Natural killer cell (primary cell): ENCODE data around the gene DPM2. TPM values are rescaled to one million over a fixed set of nuclear protein-coding genes. Genes with fewer than 3 reads are reported as not detected.

ENCODE experiments used
- ATAC-seq, 3 donors: fragments of 150-1000 bp in 2 of 3; fragments of 200-7000 bp in 1 of 3; cut with Tn5 transposase; 1 replicate in 1 of 3; 2 replicates in 2 of 3; pipeline ENCODE4 v1.10.0; 2021; ENCODE audit warnings: mild to moderate bottlenecking in 2 of 3, moderate library complexity in 2 of 3
- DNase-seq, 2 donors: peaks; one replicate each; pipeline versions ENCODE4 v3.0.0 to v3.0.0-alpha.2; 2013 to 2021; ENCODE audit warnings: mixed read lengths in 1 of 2
- H3K27ac ChIP-seq: one replicate; pipeline ENCODE4 v1.5.1; 2013; ENCODE audit warnings: mild to moderate bottlenecking, low read length
- H3K27me3 ChIP-seq: one replicate; pipeline ENCODE4 v1.6.1; 2013; ENCODE audit warnings: low read length; ENCODE audit not compliant: control insufficient read depth, insufficient read depth
- H3K36me3 ChIP-seq: one replicate; pipeline ENCODE4 v1.6.1; 2013; ENCODE audit warnings: low read length; ENCODE audit not compliant: control insufficient read depth, insufficient read depth
- H3K4me1 ChIP-seq: one replicate; pipeline ENCODE4 v1.6.1; 2013; ENCODE audit warnings: low read length; ENCODE audit not compliant: control insufficient read depth, insufficient read depth
- H3K4me3 ChIP-seq: one replicate; pipeline ENCODE4 v1.5.1; 2013; ENCODE audit warnings: low read length
- H3K9me3 ChIP-seq: one replicate; pipeline ENCODE4 v1.6.1; 2013; ENCODE audit warnings: low read length; ENCODE audit not compliant: control insufficient read depth, insufficient read depth
- H3K27ac Mint-ChIP-seq, 2 donors: one replicate each; pipeline ENCODE4 v1.8.0; 2022; ENCODE audit warnings: mild to moderate bottlenecking in 2 of 2, mixed read lengths in 2 of 2, moderate library complexity in 1 of 2
- H3K27me3 Mint-ChIP-seq, 2 donors: one replicate each; pipeline ENCODE4 v1.8.0; 2022; ENCODE audit warnings: low read depth in 2 of 2, mixed read lengths in 2 of 2
- H3K36me3 Mint-ChIP-seq: one replicate; pipeline ENCODE4 v1.8.0; 2022; ENCODE audit warnings: mixed read lengths
- H3K4me1 Mint-ChIP-seq, 2 donors: one replicate each; pipeline ENCODE4 v1.8.0; 2022; ENCODE audit warnings: mixed read lengths in 2 of 2
- H3K4me3 Mint-ChIP-seq: one replicate; pipeline ENCODE4 v1.8.0; 2022; ENCODE audit warnings: mild to moderate bottlenecking, moderate library complexity, mixed read lengths
- H3K9me3 Mint-ChIP-seq, 2 donors: one replicate each; pipeline ENCODE4 v1.8.0; 2022; ENCODE audit warnings: mixed read lengths in 2 of 2
- WGBS: methylation state at CpG from one replicate; pipeline ENCODE4 v1.1.7; 2013; ENCODE audit warnings: missing lambda C conversion rate; ENCODE audit not compliant: insufficient coverage; 5-methylcytosine and 5-hydroxymethylcytosine counted together
- intact Hi-C: fragments of 100-400 bp; cut with micrococcal nuclease; formaldehyde crosslinking; loops from one replicate; pipeline ENCODE4 v1.14.2; 2022
- total RNA-seq, 4 donors: library from RNA; stranded (reverse); fragments of 120-200 nt in 1 of 4; gene quantifications; one replicate each; pipeline versions ENCODE4 v1.2.3 to v1.2.4, GENCODE V29; 2013 to 2022
- TF ChIP-seq, protein P1 (sequence below): fragments of 200-600 bp; IDR thresholded peaks from one replicate; pipeline ENCODE4 v1.8.0; 2022; ENCODE audit warnings: antibody characterized with exemption

DPM2 gene
- total RNA-seq, 3 donors from 2014 or later (not counting 1 experiment from before 2014, with no cell fraction given): 22.9 to 31.4 (median 24.1) TPM

- intact Hi-C loops: no loop called here
- H3K27me3 Mint-ChIP-seq: no peaks in the 10 kb centered on the region
Observed at GRCh38 chr9:127968042-127968441, 30.4 kb upstream of the DPM2 start.

DNA sequence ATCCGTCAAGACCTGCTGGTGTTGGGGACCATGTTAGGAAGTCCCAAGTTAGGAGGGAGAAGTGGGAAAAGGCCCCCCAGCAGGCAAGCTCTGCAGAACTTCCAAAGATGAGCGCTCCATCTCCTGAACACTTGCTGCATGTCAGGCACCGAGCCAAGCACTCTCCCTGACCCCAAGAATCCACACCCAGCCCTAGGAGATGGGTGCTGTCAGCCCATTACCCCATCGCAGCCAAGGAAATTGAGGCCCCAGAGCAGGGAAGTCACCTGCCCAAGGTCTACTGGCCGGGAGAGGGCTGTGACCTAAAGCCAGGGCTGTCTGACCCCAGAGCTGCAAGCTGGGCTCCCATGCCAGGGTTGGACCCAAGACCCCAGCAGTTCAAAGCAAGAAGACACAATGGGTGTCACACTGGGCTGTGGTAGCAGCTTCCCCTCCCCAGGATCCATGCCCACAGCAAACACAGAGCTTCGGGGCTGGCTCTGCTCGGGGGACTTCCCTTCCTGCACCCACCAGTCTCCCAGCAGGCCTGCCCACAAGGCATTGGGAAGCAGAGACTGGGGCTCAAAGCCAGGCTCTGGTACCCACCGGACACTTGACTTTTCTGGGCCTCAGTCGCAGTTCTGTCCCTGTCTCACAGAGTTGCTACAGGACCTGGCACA lies 29.6 kb upstream of the DPM2 start:
- Histone ChIP-seq H3K4me3 (no peak overlapping the region), H3K4me1 (peaks cover 83% of the 10 kb centered on the region), H3K36me3 (no peaks in the 10 kb centered on the region), H3K9me3 (no peaks in the 10 kb centered on the region), H3K27me3 (no peaks in the 10 kb centered on the region), H3K27ac (no peak overlapping the region)
- H3K4me1 Mint-ChIP-seq: peaks cover 17 to 34% of the 10 kb centered on the region in 2 donors
- intact Hi-C loops: no loop called here
- no peak overlapping the region for H3K27ac Mint-ChIP-seq
- H3K27me3 Mint-ChIP-seq: no peaks in the 10 kb centered on the region
- no peaks in the 10 kb centered on the region for H3K9me3 Mint-ChIP-seq
- no peaks in the 10 kb centered on the region for H3K36me3 Mint-ChIP-seq
- TF ChIP-seq, protein P1, sequence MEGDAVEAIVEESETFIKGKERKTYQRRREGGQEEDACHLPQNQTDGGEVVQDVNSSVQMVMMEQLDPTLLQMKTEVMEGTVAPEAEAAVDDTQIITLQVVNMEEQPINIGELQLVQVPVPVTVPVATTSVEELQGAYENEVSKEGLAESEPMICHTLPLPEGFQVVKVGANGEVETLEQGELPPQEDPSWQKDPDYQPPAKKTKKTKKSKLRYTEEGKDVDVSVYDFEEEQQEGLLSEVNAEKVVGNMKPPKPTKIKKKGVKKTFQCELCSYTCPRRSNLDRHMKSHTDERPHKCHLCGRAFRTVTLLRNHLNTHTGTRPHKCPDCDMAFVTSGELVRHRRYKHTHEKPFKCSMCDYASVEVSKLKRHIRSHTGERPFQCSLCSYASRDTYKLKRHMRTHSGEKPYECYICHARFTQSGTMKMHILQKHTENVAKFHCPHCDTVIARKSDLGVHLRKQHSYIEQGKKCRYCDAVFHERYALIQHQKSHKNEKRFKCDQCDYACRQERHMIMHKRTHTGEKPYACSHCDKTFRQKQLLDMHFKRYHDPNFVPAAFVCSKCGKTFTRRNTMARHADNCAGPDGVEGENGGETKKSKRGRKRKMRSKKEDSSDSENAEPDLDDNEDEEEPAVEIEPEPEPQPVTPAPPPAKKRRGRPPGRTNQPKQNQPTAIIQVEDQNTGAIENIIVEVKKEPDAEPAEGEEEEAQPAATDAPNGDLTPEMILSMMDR: no peak
- DNase-seq: peak in 1 of 2 donors; percentile 54
- no peak overlapping the region for H3K4me3 Mint-ChIP-seq
- 72% methylated on average over 8 of the region's 9 CpGs for WGBS
- ATAC-seq: no peak

More at GRCh38 chr9:127968042-127968441, 30.4 kb upstream of the DPM2 start:
- DNase-seq (peak in 1 of 2 donors; percentile 51), ATAC-seq (no peak)
- Histone ChIP-seq H3K9me3 (no peaks in the 10 kb centered on the region), H3K4me1 (peaks cover 91% of the 10 kb centered on the region), H3K27ac (no peak overlapping the region), H3K27me3 (no peaks in the 10 kb centered on the region), H3K4me3 (no peak overlapping the region), H3K36me3 (no peaks in the 10 kb centered on the region)
- no peaks in the 10 kb centered on the region for H3K36me3 Mint-ChIP-seq
- no peak overlapping the region for H3K4me3 Mint-ChIP-seq
- TF ChIP-seq, protein P1: no peak
- H3K4me1 Mint-ChIP-seq: peaks cover 19 to 36% of the 10 kb centered on the region in 2 donors
- 79% methylated on average over 2 of the region's 3 CpGs for WGBS
- H3K9me3 Mint-ChIP-seq: no peaks in the 10 kb centered on the region
- H3K27ac Mint-ChIP-seq: no peak overlapping the region

DNA sequence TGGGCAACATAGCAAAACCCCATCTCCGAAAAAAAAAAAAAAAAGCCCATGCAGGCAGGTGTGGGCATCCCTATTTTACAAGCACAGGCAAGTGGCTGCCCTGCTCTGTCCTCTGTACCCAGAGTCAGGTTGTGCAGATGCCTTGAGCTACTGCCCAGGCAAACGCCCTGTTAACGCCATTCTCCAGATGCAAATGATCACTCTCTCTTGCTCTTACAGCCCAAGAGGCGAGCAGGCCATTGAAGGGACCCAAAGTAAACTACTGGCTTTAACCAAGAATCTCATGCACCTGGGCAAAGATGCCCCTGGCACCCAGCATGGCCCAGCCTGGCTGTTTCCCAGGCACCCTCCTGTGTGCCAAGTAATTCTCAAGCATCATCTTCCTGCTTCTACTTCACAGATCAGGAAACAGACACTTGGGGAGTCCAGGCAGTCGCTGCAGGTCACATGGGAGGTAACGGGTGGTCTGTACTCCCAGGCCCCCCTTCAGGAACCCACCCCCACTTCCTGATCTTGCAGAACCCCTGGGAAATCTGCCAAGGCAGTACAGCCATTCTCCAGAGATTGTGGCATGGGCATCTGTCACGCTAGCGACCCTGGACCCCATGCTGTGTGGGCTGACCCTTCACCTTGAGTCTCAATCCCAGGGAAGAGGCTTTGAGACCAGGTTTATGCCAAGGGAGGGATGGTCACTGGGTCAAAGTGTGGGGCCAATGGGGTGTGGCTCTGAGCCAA lies 28.9 kb upstream of the DPM2 start:
- Histone ChIP-seq H3K27ac (no peak overlapping the region), H3K36me3 (no peaks in the 10 kb centered on the region), H3K4me1 (peaks cover 76% of the 10 kb centered on the region), H3K9me3 (no peaks in the 10 kb centered on the region), H3K4me3 (no peak overlapping the region), H3K27me3 (no peaks in the 10 kb centered on the region)
- Mint-ChIP-seq H3K27ac (no peak overlapping the region), H3K4me3 (no peak overlapping the region), H3K9me3 (no peaks in the 10 kb centered on the region), H3K36me3 (no peaks in the 10 kb centered on the region), H3K4me1 (peaks cover 10 to 28% of the 10 kb centered on the region in 2 donors), H3K27me3 (no peaks in the 10 kb centered on the region)
- DNase-seq: no peak
- ATAC-seq: no peak
- TF ChIP-seq, protein P1: no peak
- 68% methylated on average over 8 of the region's 8 CpGs for WGBS
- intact Hi-C loops: no loop called here
